ENCODE data around the gene GPR143. TPM values are rescaled to one million over a fixed set of nuclear protein-coding genes. Genes with fewer than 3 reads are reported as not detected.
A peak's percentile ranks its signal among the peaks of the same experiment; 100 is the strongest.

GPR143 gene
- total and polyA plus RNA-seq, 4 donors = 0.77 to 2.7 (median 1.5) TPM

GRCh38 chrX:9683350-9683749, 82.3 kb downstream of the GPR143 start:
- WGBS, 2 donors = 91 to 99% methylated on average over 9 of the region's 9 CpGs
- no peak for ATAC-seq (ENCODE audit: insufficient read depth, low FRiP score)

GRCh38 chrX:9682861-9683260, 82.8 kb downstream of the GPR143 start:
- no peak for DNase-seq
- peaks cover 0 to 11% (median 0%) of the 10 kb centered on the region in 3 donors for H3K27me3 ChIP-seq (ENCODE audit: control insufficient read depth in 3 of 3, insufficient read depth in 3 of 3, low read length in 2 of 3)
- ATAC-seq (ENCODE audit: insufficient read depth, low FRiP score) = no peak
- TF ChIP-seq, protein P1, sequence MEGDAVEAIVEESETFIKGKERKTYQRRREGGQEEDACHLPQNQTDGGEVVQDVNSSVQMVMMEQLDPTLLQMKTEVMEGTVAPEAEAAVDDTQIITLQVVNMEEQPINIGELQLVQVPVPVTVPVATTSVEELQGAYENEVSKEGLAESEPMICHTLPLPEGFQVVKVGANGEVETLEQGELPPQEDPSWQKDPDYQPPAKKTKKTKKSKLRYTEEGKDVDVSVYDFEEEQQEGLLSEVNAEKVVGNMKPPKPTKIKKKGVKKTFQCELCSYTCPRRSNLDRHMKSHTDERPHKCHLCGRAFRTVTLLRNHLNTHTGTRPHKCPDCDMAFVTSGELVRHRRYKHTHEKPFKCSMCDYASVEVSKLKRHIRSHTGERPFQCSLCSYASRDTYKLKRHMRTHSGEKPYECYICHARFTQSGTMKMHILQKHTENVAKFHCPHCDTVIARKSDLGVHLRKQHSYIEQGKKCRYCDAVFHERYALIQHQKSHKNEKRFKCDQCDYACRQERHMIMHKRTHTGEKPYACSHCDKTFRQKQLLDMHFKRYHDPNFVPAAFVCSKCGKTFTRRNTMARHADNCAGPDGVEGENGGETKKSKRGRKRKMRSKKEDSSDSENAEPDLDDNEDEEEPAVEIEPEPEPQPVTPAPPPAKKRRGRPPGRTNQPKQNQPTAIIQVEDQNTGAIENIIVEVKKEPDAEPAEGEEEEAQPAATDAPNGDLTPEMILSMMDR (IDR thresholded peaks at IDR 0.05; ENCODE audit: control extremely low read depth, extremely low read depth) = no peak
- H3K9me3 ChIP-seq (ENCODE audit: control insufficient read depth in 4 of 4, insufficient read depth in 3 of 4, low read length in 3 of 4) = peaks cover 0 to 5% (median 0%) of the 10 kb centered on the region in 4 donors
- peaks cover 4 to 8% (median 7%) of the 10 kb centered on the region in 4 donors for H3K36me3 ChIP-seq (ENCODE audit: control insufficient read depth in 4 of 4, insufficient read depth in 4 of 4, low read length in 4 of 4)
- H3K27ac ChIP-seq (ENCODE audit: low read depth in 1 of 2, low read length in 1 of 2) = no peak overlapping the region
- no peak overlapping the region for H3K4me3 ChIP-seq
- no peaks in the 10 kb centered on the region for H3K4me1 ChIP-seq (ENCODE audit: control insufficient read depth in 5 of 5, insufficient read depth in 5 of 5, low read length in 5 of 5)
- no peak overlapping the region for H3K9ac ChIP-seq (ENCODE audit: insufficient read depth in 1 of 2, low read length in 2 of 2)
- WGBS, 2 donors = 79 to 95% methylated on average over 6 of the region's 6 CpGs

More at GRCh38 chrX:9683350-9683749, 82.3 kb downstream of the GPR143 start:
- Histone ChIP-seq H3K27ac (ENCODE audit: low read depth in 1 of 2, low read length in 1 of 2) (no peak overlapping the region), H3K9ac (ENCODE audit: insufficient read depth in 1 of 2, low read length in 2 of 2) (no peak overlapping the region), H3K9me3 (ENCODE audit: control insufficient read depth in 4 of 4, insufficient read depth in 3 of 4, low read length in 3 of 4) (peaks cover 0 to 7% (median 0%) of the 10 kb centered on the region in 4 donors), H3K36me3 (ENCODE audit: control insufficient read depth in 4 of 4, insufficient read depth in 4 of 4, low read length in 4 of 4) (peaks cover 6 to 8% (median 7%) of the 10 kb centered on the region in 4 donors), H3K4me1 (ENCODE audit: control insufficient read depth in 5 of 5, insufficient read depth in 5 of 5, low read length in 5 of 5) (no peaks in the 10 kb centered on the region), H3K4me3 (no peak overlapping the region), H3K27me3 (ENCODE audit: control insufficient read depth in 3 of 3, insufficient read depth in 3 of 3, low read length in 2 of 3) (peaks cover 0 to 11% (median 0%) of the 10 kb centered on the region in 3 donors)
- no peak for DNase-seq
- TF ChIP-seq, protein P1 (IDR thresholded peaks at IDR 0.05; ENCODE audit: control extremely low read depth, extremely low read depth) = no peak

GRCh38 chrX:9682456-9682855, 83.2 kb downstream of the GPR143 start:
- TF ChIP-seq, protein P1 (IDR thresholded peaks at IDR 0.05; ENCODE audit: control extremely low read depth, extremely low read depth) = no peak
- H3K36me3 ChIP-seq (ENCODE audit: control insufficient read depth in 4 of 4, insufficient read depth in 4 of 4, low read length in 4 of 4) = peaks cover 4 to 8% (median 7%) of the 10 kb centered on the region in 4 donors
- H3K4me1 ChIP-seq (ENCODE audit: control insufficient read depth in 5 of 5, insufficient read depth in 5 of 5, low read length in 5 of 5) = peaks cover 0 to 3% (median 0%) of the 10 kb centered on the region in 5 donors
- no peak overlapping the region for H3K4me3 ChIP-seq
- DNase-seq = peak in 2 of 3 donors; percentile 37 to 53
- no peak overlapping the region for H3K27ac ChIP-seq (ENCODE audit: low read depth in 1 of 2, low read length in 1 of 2)
- peaks cover 0 to 4% (median 0%) of the 10 kb centered on the region in 4 donors for H3K9me3 ChIP-seq (ENCODE audit: control insufficient read depth in 4 of 4, insufficient read depth in 3 of 4, low read length in 3 of 4)
- no peak overlapping the region for H3K9ac ChIP-seq (ENCODE audit: insufficient read depth in 1 of 2, low read length in 2 of 2)
- 54 to 73% methylated on average over 9 to 10 of the region's 10 CpGs for WGBS, 2 donors
- peaks cover 0 to 8% (median 0%) of the 10 kb centered on the region in 3 donors for H3K27me3 ChIP-seq (ENCODE audit: control insufficient read depth in 3 of 3, insufficient read depth in 3 of 3, low read length in 2 of 3)
- no peak for ATAC-seq (ENCODE audit: insufficient read depth, low FRiP score)

GRCh38 chrX:9681422-9681821, 84.2 kb downstream of the GPR143 start:
- Histone ChIP-seq H3K4me1 (ENCODE audit: control insufficient read depth in 5 of 5, insufficient read depth in 5 of 5, low read length in 5 of 5) (peaks cover 0 to 5% (median 0%) of the 10 kb centered on the region in 5 donors), H3K4me3 (no peak overlapping the region), H3K27me3 (ENCODE audit: control insufficient read depth in 3 of 3, insufficient read depth in 3 of 3, low read length in 2 of 3) (peaks cover 0 to 8% (median 0%) of the 10 kb centered on the region in 3 donors), H3K36me3 (ENCODE audit: control insufficient read depth in 4 of 4, insufficient read depth in 4 of 4, low read length in 4 of 4) (peaks cover 4 to 8% (median 7%) of the 10 kb centered on the region in 4 donors), H3K9me3 (ENCODE audit: control insufficient read depth in 4 of 4, insufficient read depth in 3 of 4, low read length in 3 of 4) (peaks cover 0 to 4% (median 0%) of the 10 kb centered on the region in 4 donors), H3K27ac (ENCODE audit: low read depth in 1 of 2, low read length in 1 of 2) (no peak overlapping the region), H3K9ac (ENCODE audit: insufficient read depth in 1 of 2, low read length in 2 of 2) (no peak overlapping the region)
- no peak for DNase-seq
- WGBS, 2 donors = 84 to 87% methylated on average over 4 of the region's 4 CpGs
- no peak for ATAC-seq (ENCODE audit: insufficient read depth, low FRiP score)
- TF ChIP-seq, protein P1 (IDR thresholded peaks at IDR 0.05; ENCODE audit: control extremely low read depth, extremely low read depth) = no peak

All from lung (tissue), 12 donors.